Cardiac fibroblast (primary cell): ENCODE results near the gene POLK.
"Not testable (repeated sequence)": the region's sequence is repeated elsewhere in the genome, so short reads cannot be mapped to it uniquely, and the experiment has no call there.

Experiments used
- DNase-seq, 2 donors: peaks; one replicate each; pipeline versions ENCODE4 v3.0.0 to v3.0.0-alpha.2; 2010; ENCODE audit warnings: low read depth in 2 of 2
- H3K4me3 ChIP-seq, 2 donors: replicated peaks in 1 of 2; 1 replicate in 1 of 2; 2 replicates in 1 of 2; pipeline ENCODE4 v1.5.1; 2011; ENCODE audit warnings: low read depth in 2 of 2, low read length in 2 of 2, mild to moderate bottlenecking in 2 of 2, moderate library complexity in 1 of 2
- TF ChIP-seq, protein P1 (sequence below): IDR thresholded peaks from one replicate; pipeline ENCODE4 v1.5.1; 2011; ENCODE audit warnings: low read depth, mild to moderate bottlenecking, low read length, inconsistent platforms

POLK gene

GRCh38 chr5:75558221-75558620 is 46.5 kb downstream of the POLK start:
- H3K4me3 ChIP-seq, result no peak overlapping the region
- TF ChIP-seq, protein P1, sequence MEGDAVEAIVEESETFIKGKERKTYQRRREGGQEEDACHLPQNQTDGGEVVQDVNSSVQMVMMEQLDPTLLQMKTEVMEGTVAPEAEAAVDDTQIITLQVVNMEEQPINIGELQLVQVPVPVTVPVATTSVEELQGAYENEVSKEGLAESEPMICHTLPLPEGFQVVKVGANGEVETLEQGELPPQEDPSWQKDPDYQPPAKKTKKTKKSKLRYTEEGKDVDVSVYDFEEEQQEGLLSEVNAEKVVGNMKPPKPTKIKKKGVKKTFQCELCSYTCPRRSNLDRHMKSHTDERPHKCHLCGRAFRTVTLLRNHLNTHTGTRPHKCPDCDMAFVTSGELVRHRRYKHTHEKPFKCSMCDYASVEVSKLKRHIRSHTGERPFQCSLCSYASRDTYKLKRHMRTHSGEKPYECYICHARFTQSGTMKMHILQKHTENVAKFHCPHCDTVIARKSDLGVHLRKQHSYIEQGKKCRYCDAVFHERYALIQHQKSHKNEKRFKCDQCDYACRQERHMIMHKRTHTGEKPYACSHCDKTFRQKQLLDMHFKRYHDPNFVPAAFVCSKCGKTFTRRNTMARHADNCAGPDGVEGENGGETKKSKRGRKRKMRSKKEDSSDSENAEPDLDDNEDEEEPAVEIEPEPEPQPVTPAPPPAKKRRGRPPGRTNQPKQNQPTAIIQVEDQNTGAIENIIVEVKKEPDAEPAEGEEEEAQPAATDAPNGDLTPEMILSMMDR, result no peak
- peak in 1 of 2 donors; percentile 28 for DNase-seq

GRCh38 chr5:75558981-75559632 is 47.4 kb downstream of the POLK start:
- no peak overlapping the region for H3K4me3 ChIP-seq
- TF ChIP-seq, protein P1, result no peak
- peak; percentile 66 to 76 for DNase-seq

DNA sequence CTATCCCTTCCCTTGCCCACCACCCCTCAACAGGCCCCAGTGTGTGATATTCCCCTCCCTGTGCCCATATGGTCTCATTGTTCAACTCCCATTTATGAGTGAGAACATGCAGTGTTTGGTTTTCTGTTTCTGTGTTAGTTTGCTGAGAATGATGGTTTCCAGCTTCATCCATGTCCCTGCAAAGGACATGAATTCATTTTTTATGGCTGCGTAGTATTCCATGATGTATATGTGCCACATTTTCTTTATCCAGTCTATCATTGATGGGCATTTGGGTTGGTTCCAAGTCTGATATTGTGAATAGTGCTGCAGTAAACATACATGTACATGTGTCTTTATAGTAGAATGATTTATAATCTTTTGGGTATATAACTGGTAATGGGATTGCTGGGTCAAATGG is 49.0 kb downstream of the POLK start:
- H3K4me3 ChIP-seq, DNase-seq: not testable (repeated sequence)

DNA sequence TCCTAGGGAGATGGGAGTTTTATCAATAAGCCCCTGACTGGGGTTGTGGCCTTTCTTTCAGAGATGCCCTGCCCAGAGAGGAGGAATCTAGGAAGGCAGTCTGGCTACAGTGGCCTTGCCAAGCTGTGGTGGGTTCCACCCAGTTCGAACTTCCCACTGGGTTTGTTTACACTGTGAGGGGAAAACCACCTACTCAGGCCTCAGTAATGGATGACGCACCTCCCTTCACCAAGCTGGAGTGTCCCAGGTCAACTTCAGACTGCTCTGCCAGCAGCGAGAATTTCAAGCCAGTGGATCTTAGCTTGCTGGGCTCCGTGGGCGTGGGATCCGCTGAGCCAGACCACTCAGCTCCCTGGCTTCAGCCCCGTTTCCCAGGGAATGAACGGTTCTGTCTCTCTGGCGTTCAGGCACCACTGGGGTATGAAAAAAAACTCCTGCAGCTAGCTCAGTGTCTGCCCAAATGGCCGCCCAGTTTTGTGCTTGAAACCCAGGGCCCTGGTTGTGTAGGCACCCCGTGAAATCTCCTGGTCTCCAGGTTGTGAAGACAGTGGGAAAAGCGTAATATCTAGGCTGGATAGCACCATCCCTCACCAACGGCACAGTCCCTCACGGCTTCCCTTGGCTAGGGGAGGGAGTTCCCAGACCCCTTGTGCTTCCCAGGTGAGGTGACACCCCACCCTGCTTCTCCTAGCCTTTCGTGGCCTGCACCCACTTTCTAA is 54.5 kb downstream of the POLK start:
- peak; percentile 83 to 90 for DNase-seq
- H3K4me3 ChIP-seq, result peak overlapping the region; percentile 9 to 21

GRCh38 chr5:75566710-75567309 is 55.1 kb downstream of the POLK start:
- DNase-seq, result peak; percentile 94 to 96
- H3K4me3 ChIP-seq, result peak overlapping the region; percentile 9 to 26
- TF ChIP-seq, protein P1, result no peak

GRCh38 chr5:75567710-75568109 is 56.0 kb downstream of the POLK start:
- H3K4me3 ChIP-seq, result no peak overlapping the region
- DNase-seq, result peak; percentile 35 to 62
- TF ChIP-seq, protein P1, result no peak

GRCh38 chr5:75568202-75568601 is 56.5 kb downstream of the POLK start:
- H3K4me3 ChIP-seq, result no peak overlapping the region
- DNase-seq, result no peak
- TF ChIP-seq, protein P1, result no peak
